GOT3 (cell line): ENCODE measurements around the gene KSR1.

ENCODE experiments used
- DNase-seq: peaks from one replicate; lab custom pipeline; 2025; ENCODE audit warnings: mixed read lengths; lab: John Stamatoyannopoulos, UW

The KSR1 gene

DNA sequence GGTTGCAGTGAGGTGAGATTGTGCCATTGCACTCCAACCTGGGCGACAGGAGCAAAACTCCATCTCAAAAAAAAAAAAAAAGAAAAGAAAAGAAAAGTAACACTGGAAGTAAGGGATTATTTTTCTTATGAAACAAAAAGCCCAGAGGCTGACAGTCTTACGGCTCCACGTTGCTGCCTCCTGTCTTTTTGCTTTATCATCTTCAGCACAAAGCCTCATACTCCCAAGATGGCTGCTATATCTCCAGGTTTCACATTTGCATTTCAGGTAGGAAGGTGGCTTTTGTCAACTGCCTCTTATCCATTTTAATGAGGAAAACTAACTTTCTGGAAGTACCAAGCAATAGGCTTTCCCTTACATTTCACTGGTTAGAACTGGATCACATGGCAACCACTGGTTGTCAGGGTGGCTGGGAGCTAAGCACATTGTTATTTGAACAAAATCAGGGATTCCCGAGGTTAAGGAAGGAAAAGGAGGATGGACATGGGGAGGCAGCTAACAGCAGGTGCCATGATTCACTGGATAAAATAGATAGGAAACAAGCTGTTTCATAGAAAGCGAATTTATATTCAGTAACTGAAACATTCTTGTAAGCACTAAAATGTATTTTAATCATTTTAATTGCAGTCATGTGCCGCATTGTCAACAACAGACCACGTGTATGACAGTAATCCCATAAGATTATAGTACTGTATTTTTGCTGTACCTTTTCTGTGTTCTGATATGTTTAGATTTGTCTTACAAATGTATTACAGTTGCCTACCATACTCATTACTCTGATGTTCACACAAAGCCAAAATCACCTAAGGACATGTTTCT lies 58.6 kb downstream of the KSR1 start:
- no peak for DNase-seq

DNA sequence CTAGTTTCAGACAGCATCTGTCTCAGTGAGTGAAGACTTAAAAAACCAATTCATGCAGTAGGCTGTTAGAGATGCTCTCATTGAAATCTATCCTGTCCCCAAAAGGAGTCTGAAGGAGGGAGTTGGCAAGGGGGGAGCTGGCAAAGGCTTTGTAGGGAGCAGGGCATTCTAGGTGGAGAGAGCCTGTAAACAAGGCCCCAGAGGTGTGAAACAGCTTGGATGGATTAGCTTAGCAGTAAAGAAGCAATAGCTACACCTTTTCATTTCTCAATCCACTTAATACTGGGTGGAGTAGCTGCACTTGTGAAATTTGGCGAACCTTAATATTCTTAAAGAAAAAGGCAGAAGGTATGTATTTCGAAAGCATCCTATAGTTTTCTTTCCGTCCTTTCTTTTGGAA lies 61.8 kb downstream of the KSR1 start:
- DNase-seq = no peak

DNA sequence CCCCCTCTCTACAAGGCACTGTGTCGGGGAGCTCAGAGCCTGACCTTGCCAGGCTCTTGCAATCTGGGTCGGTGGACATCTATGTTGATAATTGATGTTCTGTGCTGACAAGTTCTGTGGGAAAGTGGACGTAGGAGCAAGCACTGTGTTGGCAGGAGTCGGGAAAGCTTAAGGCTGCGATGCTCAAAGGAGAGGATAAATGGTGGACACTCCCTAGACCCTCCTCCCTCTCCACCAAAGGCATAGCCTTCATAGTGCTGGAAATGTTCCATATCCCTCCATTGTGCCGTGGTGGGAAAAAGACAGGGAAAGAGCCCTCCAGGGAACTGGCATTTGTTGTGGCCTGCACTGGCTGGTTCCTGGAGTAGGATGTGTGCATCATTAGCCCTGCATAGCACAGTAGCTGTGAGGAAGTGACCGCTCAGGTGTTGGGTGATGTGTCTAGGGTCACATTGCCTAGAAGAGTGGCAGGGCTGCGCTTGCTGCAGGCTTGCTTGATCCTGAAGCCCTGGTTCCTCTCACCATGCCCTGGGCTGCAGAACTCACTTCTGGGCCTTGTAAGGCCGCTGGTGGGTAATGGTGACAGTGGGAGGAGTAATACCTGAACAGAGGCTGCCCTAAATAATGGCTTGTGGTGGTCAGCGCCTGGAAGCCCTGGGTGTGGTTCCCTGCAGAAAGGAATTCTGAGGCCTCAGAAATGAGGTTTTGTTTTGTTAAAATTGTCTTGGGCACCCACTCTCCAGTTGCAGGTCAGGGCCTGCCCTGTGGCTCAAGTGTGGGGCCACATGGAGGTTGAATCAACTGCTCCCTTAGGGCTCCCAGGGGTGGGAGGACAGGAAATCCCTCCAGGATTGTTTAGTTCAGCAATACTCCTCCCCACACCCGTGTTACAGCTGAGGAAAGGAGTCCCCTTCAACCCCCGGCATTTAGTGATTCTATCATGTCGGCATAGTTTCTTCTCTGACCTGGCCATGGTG lies 62.6 kb downstream of the KSR1 start:
- DNase-seq = no peak

DNA sequence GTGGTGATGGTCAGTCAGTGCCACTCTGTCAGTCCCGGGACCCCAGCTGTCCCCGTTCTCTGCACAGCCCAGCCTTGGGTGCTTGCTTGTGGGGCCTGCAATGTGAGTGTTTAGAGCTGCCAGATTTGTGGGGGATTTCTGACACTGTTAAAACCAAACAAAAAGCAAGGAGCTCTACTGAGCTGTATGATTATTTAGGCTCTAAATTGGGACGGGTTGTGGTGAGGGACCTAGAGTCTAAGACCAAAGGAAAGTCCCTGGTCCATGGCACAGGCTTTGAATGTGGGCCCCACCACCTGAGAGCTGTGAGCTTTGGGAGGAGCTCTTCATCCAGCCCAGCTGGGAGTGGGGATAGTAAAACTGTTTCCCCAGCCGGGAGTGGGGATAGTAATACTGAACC lies 63.3 kb downstream of the KSR1 start:
- DNase-seq = no peak

DNA sequence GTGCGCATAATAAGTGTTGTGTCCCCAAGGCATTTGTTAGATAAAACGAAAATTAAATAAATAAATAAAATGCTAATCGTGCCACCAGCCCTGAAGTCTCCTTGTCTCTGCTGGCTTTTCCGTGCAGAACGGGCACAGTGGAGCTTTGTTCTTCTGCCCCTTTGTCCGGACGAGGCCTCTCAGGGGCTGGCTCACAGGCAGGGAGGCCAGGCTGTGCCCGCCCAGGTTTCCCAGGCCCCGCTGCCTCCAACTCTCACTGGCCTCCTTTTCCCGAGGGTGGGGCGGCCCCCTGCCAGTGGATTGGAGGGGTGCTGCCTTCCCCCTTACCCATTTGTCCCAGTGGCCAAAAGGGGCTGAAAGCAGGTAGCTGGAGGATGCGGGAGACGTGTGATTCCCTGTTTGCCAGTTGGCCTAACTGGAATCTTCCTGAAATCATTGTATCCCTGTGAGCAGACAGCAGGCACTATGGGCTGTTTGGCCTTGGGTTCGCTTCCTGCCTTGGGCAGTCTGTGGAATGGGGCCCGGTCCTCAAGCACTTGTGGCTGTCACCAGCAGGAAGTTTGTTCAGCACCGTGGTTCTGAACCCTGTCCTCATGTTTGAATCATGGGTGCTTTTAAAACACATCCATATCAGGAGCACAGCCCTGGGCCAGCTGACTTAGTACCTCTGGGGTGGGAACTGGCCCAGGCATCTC lies 64.4 kb downstream of the KSR1 start:
- DNase-seq = no peak

DNA sequence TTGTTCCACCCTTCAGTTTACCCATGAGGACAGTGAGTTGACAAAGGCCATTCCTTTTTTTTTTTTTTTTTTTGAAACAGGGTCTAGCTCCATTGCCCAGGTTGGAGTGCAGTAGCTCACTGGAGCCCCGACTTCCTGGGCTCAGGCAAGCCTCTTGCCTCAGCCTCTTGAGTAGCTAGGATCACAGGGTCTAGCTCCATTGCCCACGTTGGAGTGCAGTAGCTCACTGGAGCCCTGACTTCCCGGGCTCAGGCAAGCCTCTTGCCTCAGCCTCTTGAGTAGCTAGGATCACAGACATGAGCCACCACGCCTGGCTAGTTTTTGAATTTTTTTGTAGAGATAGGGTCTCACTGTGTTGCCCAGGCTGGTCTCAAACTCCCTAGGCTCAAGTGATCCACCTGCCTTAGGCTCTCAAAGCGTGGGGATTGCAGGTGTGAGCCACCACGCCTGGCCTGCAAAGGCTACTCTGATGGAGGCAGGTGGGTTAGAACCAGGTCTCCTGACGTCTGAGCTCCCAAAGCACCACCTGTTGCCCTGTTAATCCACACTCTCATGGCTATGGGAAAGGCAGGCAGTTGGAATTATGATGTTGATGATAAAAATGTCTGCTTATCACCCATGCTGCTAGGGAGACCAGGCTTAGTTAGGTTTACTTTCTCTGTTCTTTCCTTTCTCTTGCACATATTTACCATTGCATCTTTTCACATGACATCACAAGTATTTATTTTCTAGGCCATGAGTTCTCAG lies 65.2 kb downstream of the KSR1 start:
- no peak for DNase-seq

DNA sequence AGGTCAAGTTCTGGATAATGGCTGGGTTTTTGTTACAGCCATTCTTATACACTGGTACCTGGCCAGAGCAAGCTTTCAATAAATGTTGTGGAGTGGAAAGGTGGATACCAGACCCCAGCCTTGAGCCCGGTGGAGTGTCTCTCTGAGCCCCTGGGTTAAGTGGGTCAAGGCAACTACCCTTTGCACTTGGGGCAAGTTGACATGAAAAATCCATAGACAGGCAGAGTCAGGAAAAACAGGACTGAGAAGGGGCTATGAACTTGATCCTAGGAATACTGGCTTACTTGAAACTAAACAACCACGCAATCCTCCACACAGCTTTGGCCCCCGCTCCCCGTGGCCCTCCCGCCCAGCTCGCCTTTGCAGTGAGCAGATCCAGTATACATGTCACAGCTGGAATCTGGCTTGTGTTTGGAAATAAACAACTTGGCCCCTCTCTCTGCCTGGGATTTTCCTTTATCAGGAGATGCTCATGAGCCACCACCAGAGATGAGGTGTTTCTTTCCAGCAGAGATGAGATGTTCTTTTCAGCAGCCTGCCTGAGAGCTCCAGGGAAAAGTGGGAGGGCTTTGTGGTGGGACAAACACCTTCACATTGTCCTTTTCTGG lies 65.9 kb downstream of the KSR1 start:
- no peak for DNase-seq

DNA sequence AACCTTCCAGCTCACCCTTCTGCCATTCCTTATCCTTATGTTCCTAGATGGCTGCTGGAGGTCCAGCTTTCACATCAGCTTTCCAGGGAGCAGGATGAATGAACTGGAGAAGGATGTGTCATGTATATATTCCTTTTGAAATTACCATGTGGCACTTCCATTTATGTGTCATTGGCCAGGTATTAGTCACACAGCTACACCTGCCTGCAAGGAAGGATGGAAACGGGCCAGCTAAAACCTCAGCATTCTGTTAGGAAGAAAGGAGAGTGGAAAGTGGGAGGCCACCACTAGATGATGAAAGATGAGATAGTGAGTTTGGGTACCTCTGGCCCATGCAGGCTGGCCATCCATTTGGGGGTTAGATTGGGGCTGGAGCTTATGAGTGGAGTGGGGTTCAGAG lies 67.5 kb downstream of the KSR1 start:
- no peak for DNase-seq

DNA sequence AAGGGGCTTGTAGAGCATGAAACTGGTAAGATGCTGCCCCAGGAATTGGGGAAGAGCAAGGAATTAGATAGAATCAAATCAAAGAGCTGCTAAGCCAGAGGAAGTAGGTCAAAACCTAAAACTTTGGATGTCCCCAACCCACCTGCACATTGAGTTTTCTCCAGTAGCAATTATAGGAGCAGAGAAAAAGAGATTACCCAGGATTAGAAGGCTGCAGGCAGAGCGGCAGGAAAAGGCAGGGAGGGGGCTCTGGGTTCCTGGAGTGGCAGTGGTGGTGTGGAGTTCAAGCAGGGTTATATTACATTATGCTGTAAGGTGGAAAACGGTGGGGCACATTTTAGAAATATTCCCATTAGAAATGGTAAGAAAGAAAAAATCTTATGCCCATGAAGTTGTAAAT lies 68.3 kb downstream of the KSR1 start:
- no peak for DNase-seq

DNA sequence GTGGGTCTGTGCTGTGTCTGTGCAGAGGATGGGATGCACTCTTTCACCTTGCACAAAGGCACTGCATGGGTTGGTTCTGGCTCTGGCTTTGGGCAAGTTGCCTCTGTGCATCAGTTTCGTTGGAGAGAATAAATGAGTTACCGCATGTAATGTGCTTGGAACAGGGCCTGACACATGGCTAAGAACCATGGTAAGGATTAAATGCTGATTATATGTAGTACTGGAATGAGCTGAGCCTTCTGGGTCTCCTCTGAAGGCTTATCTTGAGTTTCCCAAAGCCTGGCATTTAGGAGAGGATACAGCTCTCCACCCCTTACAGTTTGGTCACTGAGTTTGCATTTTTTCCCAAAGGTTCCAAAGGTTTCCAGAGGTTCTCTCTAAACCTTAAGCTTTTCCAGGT lies 69.1 kb downstream of the KSR1 start:
- no peak for DNase-seq

DNA sequence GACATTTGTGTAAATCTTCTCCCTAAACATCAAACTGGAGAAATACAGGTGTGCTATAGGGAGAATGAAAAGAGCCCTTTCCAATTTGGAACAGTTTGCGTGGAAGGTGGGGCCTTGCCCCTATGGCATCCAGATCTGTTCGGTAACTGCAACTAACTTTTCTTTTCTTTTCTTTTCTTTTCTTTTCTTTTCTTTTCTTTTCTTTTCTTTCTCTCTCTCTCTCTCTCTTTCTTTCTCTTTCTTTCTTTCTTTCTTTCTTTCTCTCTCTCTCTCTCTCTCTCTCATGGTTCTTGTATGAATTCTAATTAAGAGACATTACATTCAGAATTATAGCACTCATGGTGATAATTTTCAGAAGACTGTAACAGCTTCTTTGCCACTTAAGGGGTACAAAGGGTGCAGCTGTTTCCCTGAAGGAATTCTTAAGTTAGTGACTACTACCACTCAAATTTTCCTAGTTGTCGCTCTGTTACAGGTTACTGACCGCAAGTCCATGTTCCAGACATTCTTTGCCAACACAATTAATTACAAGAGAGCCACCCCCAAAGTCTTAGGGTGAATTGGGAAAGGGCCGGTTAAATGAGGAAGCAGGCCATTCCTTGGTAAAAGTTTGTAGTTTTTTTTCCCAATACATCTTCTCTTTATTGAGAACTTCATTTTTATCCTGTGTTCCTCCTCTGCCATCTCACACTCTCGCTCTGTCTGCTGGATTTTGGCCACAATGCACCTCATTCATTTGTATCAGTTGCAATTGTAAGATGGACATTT lies 69.8 kb downstream of the KSR1 start:
- no peak for DNase-seq

DNA sequence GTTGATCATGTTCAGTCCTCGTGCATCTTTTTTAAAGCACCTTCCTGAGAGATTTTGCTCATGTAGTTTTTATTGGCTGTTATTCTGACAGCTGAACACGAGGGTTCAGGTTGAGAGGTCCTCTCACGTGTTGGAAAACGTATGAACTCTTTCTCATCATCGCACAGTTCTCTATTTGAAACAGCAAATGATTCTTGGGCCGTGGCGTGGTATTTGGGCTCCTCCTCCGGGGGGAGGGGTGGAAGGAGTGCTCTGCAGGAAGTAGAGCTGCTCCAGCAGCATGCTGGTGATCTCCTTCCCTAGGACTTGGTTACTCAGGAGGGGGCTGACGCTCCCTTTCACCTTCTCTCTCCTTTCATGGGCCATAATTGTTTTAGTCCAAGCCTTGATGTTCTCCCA lies 70.4 kb downstream of the KSR1 start:
- no peak for DNase-seq

DNA sequence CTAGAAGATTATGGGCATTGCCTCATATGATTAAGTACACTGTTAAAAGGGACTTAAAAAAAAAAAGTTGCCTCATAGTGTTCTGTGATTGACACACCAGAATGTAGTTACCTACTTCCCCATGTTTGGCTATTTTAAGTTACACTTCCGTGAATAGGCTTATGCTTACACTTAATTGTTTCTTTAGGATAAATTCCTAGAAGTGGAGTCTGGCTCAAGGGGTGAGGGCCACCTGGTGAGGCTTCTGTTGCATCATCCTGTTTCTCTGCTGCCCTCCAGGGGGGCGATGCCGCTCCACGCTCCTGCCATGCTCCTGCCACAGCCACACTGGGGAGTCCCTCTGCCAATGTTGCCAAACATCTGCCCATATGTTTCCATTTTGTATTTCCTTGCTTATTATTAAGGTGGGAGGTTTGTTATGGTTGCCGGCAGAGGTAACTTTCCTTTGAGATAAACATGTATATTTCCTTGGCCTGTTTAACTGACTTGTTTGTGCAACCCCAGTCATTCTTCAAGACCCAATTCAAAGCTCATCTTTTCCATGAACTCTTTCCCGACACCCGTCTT lies 73.1 kb downstream of the KSR1 start:
- DNase-seq = no peak

DNA sequence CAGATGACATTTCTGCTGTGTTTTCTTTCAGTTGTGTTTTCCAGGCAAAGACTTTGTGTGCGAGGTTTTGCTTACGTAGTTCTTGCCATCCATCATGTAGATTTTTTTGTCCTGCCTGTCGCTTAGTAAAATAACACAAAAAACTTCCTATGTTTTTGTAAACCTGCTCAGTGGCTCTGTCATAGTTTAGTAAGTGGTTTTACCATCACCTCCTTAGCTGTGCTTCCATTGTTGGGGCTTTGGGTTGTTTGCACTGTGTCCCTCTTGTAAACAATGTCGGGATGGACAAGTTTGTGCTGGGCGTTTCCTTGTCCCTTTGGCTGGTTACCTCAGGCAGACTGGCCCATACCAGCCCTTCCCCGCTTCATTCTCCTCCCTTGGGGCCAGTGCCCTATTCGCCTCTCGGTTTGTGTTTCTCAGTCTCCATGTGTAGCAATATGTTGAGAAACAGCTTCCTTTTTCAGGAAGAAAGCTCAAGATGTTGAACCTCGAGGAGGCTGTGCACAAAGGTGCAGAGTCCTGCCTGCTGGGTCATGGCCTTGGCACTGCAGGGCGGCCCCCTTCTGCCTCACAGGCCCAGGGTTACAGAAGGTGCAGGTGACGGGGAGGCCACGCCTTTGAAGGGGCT lies 74.6 kb downstream of the KSR1 start:
- no peak for DNase-seq

DNA sequence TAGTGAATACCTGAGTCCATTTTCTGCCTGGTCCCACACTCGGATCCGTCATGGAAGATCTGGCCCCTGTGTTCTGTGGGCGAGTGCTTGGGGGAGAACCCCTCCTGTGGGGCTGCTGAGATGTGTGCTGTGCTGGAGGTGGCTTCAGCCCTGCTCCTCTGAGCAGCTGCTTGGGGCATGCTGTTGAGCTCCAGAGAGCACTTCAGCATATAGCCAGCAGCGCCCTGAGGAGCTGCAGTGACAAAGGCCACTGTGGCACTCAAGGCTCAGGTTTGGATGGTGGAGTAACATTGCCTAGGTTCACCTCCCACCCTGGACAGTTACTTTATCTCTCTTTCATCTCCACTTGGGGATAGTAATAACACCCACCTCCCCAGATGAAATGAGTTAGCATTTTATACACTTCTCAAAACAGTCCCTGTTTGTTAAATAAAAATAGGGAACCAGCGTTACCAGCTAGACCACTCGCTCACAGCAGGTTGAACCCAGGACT lies 75.3 kb downstream of the KSR1 start:
- DNase-seq = no peak

DNA sequence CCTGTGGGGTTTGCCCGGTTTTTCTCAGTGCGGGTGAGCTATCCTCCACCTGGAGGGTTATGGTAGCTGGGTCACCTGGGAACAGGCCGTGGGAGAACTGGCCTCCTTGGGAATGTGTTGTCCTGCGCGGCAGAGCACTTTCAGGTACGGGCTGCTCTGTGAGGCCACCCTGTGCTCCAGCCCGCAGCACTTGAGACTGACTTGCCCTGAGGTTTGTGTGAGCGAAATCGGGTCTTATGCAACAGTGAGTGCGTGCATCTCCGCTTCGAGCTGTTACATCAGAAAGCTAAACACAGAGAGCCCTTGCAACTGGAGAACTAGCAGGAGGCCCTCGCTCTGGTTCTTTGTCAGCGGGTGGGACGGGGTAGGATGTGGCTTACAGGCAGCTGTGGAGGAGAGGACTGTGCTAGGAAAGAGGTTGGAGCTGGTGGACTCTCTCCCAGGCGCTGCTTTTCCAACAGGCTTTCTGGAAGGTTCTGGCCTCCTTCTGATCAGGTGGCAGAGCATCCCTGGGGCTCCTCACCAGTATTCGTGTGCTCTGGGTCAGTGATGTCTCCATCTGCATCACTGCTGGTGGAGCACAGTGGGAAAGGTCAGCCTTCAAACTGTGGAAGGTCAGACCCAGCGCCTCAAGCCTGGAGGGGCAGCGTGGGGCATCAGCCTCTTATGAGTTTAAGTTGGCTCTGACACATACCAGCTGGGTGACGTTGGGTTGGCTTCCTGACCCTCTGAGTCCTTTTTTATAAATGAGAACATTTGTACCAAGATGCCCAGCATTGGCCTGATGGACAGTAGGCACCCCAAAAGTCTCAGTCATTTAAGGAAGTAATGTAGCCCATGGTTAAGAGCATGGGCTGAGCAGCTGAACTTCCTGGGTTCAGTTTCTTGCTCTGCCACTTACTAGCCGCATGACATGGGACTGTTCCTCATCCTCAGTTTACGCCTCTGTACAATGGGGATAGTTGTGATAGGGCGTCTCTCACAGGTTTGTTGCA lies 76.3 kb downstream of the KSR1 start:
- peak; percentile 14 for DNase-seq

DNA sequence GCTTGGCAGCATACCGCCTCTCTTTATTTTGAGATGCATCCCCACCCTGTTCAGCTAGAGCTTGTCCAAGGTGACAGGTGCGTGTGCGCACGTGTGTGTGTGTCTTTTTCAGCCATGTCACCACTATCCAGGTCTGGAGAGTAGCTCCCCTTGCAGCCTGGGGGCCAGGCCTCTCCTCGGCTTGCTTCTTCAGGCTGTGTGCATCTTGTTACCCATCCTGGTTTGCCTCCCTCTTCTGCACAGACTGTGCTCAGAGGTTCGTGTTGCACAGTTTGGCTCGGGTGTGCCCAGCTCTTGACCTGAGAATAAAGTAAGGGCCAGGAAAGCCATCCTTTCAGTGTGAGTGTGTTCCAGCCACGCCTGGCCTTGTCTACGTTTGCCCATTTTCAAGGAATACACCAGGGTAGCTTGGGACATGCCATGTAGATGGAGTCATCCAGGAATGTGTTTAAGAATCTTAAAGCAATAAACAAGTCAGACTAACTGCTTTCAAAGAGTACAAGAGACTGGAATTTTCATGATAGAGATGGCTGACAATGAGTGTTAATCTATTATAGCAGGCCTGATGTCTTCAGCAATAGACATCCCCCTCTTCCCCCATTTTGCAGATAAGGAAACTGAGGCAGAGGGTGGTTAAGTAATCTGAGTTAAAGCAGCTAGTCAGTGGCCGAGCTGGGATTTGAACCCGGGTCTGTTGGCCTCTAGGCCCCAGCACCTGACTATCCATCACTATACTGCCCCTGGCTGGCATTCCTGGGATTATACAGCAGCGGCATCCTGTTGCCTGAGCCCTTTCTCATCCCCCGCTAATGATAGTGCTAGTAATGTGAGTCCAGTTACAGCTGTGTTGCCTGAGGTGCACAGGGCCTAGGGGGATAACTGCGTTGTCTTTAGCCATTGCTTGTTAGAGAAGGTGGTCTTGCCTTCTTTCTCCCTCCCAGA lies 77.9 kb downstream of the KSR1 start:
- DNase-seq = no peak
